Measurements from ENCODE around the gene TMEM178A. TPM values are rescaled to one million over a fixed set of nuclear protein-coding genes. Genes with fewer than 3 reads are reported as not detected.

The TMEM178A gene
- total RNA-seq, 2 experiments from 2014 or later: 0.25 to 0.38 TPM

GRCh38 chr2:39686456-39686855, 20.7 kb downstream of the TMEM178A start:
- H3K27ac ChIP-seq (ENCODE audit: low read depth, low read length, poor library complexity, severe bottlenecking): no peak overlapping the region
- no peak overlapping the region for H2AFZ ChIP-seq (ENCODE audit: low read length)
- no peak for TF ChIP-seq EZH2phosphoT487 (IDR thresholded peaks at IDR 0.05; ENCODE audit: borderline replicate concordance, low read depth, low read length)
- TF ChIP-seq, protein P1, sequence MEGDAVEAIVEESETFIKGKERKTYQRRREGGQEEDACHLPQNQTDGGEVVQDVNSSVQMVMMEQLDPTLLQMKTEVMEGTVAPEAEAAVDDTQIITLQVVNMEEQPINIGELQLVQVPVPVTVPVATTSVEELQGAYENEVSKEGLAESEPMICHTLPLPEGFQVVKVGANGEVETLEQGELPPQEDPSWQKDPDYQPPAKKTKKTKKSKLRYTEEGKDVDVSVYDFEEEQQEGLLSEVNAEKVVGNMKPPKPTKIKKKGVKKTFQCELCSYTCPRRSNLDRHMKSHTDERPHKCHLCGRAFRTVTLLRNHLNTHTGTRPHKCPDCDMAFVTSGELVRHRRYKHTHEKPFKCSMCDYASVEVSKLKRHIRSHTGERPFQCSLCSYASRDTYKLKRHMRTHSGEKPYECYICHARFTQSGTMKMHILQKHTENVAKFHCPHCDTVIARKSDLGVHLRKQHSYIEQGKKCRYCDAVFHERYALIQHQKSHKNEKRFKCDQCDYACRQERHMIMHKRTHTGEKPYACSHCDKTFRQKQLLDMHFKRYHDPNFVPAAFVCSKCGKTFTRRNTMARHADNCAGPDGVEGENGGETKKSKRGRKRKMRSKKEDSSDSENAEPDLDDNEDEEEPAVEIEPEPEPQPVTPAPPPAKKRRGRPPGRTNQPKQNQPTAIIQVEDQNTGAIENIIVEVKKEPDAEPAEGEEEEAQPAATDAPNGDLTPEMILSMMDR (conservative IDR thresholded peaks at IDR 0.05; ENCODE audit: low read length): no peak
- no peaks in the 10 kb centered on the region for H3K9me2 ChIP-seq (ENCODE audit: insufficient read depth, low read length)
- no peaks in the 10 kb centered on the region for H4K20me1 ChIP-seq (ENCODE audit: insufficient read depth, low read length)
- POLR2A ChIA-PET: no interaction called here
- H3K79me2 ChIP-seq (ENCODE audit: insufficient read depth, low read depth, low read length): no peaks in the 10 kb centered on the region
- H3K4me3 ChIP-seq (ENCODE audit: low read depth, low read length, poor library complexity, severe bottlenecking): no peak overlapping the region
- no peaks in the 10 kb centered on the region for H3K4me1 ChIP-seq (ENCODE audit: insufficient read depth, low read length, poor library complexity, severe bottlenecking)
- BruUV-seq (replicated peaks): no TSS peak
- intact Hi-C loops (cut with micrococcal nuclease; ENCODE audit: unreplicated experiment): no loop called here
- H3K9me3 ChIP-seq (ENCODE audit: low read length): no peaks in the 10 kb centered on the region
- CTCF ChIA-PET (ENCODE audit: unreplicated experiment): no interaction called here
- no peaks in the 10 kb centered on the region for H3K36me3 ChIP-seq (ENCODE audit: insufficient read depth, low read length)
- no peak overlapping the region for H3K4me2 ChIP-seq (ENCODE audit: low read length)
- no peak for DNase-seq (ENCODE audit: low spot score)

GRCh38 chr2:39688181-39688580, 22.5 kb downstream of the TMEM178A start:
- Histone ChIP-seq H3K27ac (ENCODE audit: low read depth, low read length, poor library complexity, severe bottlenecking) (no peak overlapping the region), H3K36me3 (ENCODE audit: insufficient read depth, low read length) (no peaks in the 10 kb centered on the region), H3K4me1 (ENCODE audit: insufficient read depth, low read length, poor library complexity, severe bottlenecking) (no peaks in the 10 kb centered on the region), H3K4me2 (ENCODE audit: low read length) (no peak overlapping the region), H3K4me3 (ENCODE audit: low read depth, low read length, poor library complexity, severe bottlenecking) (no peak overlapping the region), H3K9me2 (ENCODE audit: insufficient read depth, low read length) (no peaks in the 10 kb centered on the region), H3K79me2 (ENCODE audit: insufficient read depth, low read depth, low read length) (no peaks in the 10 kb centered on the region), H3K9me3 (ENCODE audit: low read length) (no peaks in the 10 kb centered on the region), H4K20me1 (ENCODE audit: insufficient read depth, low read length) (no peaks in the 10 kb centered on the region), H2AFZ (ENCODE audit: low read length) (no peak overlapping the region)
- TF ChIP-seq EZH2phosphoT487 (IDR thresholded peaks at IDR 0.05; ENCODE audit: borderline replicate concordance, low read depth, low read length): no peak
- TF ChIP-seq, protein P1 (conservative IDR thresholded peaks at IDR 0.05; ENCODE audit: low read length): no peak
- ChIA-PET POLR2A (interaction anchor here (0.5 to 1.8 kb wide), 4 partner anchors 8 to 397 kb away, joined by 3 to 5 read pairs (median 4); no protein-coding TSS in a partner anchor), CTCF (ENCODE audit: unreplicated experiment) (no interaction called here)
- no peak for DNase-seq (ENCODE audit: low spot score)
- BruUV-seq (replicated peaks): no TSS peak
- intact Hi-C loops (cut with micrococcal nuclease; ENCODE audit: unreplicated experiment): no loop called here

DNA sequence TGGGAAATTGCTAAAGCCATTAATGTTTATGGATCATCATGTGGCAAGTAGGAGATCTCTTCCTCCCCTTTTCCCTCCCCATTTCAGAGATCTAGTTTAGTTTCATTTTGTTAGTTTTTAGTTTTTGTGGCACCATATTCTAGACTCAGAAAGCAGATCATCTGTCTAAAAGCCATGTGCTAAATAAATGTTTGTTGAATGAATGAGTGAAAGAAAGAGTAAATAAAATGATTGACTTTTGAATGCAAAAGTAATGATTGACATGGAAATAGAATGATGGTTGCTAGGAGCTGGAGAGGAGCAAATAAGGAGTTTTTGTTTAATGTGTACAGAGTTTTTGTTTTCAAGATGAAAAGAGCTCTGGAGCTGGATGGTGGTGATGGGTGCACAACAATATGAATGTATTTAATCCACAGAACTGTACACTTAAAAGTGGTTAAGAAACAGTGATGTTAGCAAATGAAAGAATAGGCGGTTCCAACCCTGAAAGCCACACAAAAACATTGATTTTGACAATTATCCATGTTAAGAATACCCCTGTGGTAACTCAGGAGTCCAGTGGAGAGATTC, 23.6 kb downstream of the TMEM178A start:
- Histone ChIP-seq H3K4me3 (ENCODE audit: low read depth, low read length, poor library complexity, severe bottlenecking) (no peak overlapping the region), H3K4me2 (ENCODE audit: low read length) (no peak overlapping the region), H3K27ac (ENCODE audit: low read depth, low read length, poor library complexity, severe bottlenecking) (no peak overlapping the region), H3K4me1 (ENCODE audit: insufficient read depth, low read length, poor library complexity, severe bottlenecking) (no peaks in the 10 kb centered on the region), H4K20me1 (ENCODE audit: insufficient read depth, low read length) (no peaks in the 10 kb centered on the region), H3K36me3 (ENCODE audit: insufficient read depth, low read length) (no peaks in the 10 kb centered on the region), H3K79me2 (ENCODE audit: insufficient read depth, low read depth, low read length) (no peaks in the 10 kb centered on the region), H2AFZ (ENCODE audit: low read length) (no peak overlapping the region), H3K9me3 (ENCODE audit: low read length) (no peaks in the 10 kb centered on the region), H3K9me2 (ENCODE audit: insufficient read depth, low read length) (no peaks in the 10 kb centered on the region)
- CTCF ChIA-PET (ENCODE audit: unreplicated experiment): no interaction called here
- no peak for DNase-seq (ENCODE audit: low spot score)
- TF ChIP-seq, protein P1 (conservative IDR thresholded peaks at IDR 0.05; ENCODE audit: low read length): no peak
- no peak for TF ChIP-seq EZH2phosphoT487 (IDR thresholded peaks at IDR 0.05; ENCODE audit: borderline replicate concordance, low read depth, low read length)
- BruUV-seq (replicated peaks): no TSS peak
- intact Hi-C loops (cut with micrococcal nuclease; ENCODE audit: unreplicated experiment): no loop called here
- POLR2A ChIA-PET: interaction anchor here (1.6 to 1.8 kb wide), 2 partner anchors 9 to 398 kb away, joined by 3 to 5 read pairs; no protein-coding TSS in a partner anchor
